IMR-90 (cell line): ENCODE measurements around the gene TRAK2. TPM values are rescaled to one million over a fixed set of nuclear protein-coding genes. Genes with fewer than 3 reads are reported as not detected.

ENCODE experiments used
- ATAC-seq: fragments of 200-7000 bp; cut with Tn5 transposase; 2 replicates; pipeline ENCODE4 v1.9.1; 2020; ENCODE audit warnings: low read depth, mild to moderate bottlenecking, moderate library complexity
- BruUV-seq: library from RNA; stranded (reverse); fragments of 400-500 nt; replicated peaks from 2 replicates; lab custom pipeline; 2021; lab: Mats Ljungman, UMichigan
- CTCF ChIA-PET: fragments of 300-600 bp; formaldehyde crosslinking; extraction: SDS; loops from one replicate; lab custom pipeline; 2021; ENCODE audit warnings: antibody characterized with exemption; lab: Yijun Ruan, JAX
- POLR2A ChIA-PET: fragments of 300-600 bp; sonication (Branson Sonifier 250); formaldehyde crosslinking; loops from one replicate; lab custom pipeline; 2022; ENCODE audit warnings: antibody characterized with exemption; ENCODE audit not compliant: unreplicated experiment; lab: Charles Lee
- DNase-seq: peaks from one replicate; pipeline ENCODE4 v3.0.0; 2013
- H2AFZ ChIP-seq: replicated peaks from 2 replicates; pipeline ENCODE3; 2013; ENCODE audit warnings: low read length, mild to moderate bottlenecking; ENCODE audit not compliant: poor library complexity
- H2AK5ac ChIP-seq: 2 replicates; pipeline ENCODE4 v1.6.1; 2013; ENCODE audit warnings: low read depth, low read length, inconsistent platforms
- H2AK9ac ChIP-seq: replicated peaks from 2 replicates; pipeline ENCODE3; 2013; ENCODE audit warnings: mild to moderate bottlenecking, low read depth, low read length, moderate library complexity; ENCODE audit not compliant: poor library complexity
- H2BK120ac ChIP-seq: 2 replicates; pipeline ENCODE4 v1.6.1; 2013; ENCODE audit warnings: low read depth, low read length, inconsistent platforms
- H2BK15ac ChIP-seq: 3 replicates; pipeline ENCODE4 v1.6.1; 2013; ENCODE audit warnings: low read depth, low read length, inconsistent platforms
- H2BK20ac ChIP-seq: 2 replicates; pipeline ENCODE4 v1.6.1; 2013; ENCODE audit warnings: low read depth, mild to moderate bottlenecking, inconsistent platforms, low read length, moderate library complexity
- H2BK5ac ChIP-seq: 2 replicates; pipeline ENCODE4 v1.6.1; 2013; ENCODE audit warnings: mild to moderate bottlenecking, low read depth, low read length, inconsistent platforms; ENCODE audit not compliant: poor library complexity, severe bottlenecking
- H3K14ac ChIP-seq: replicated peaks from 2 replicates; pipeline ENCODE4 v1.6.1; 2013; ENCODE audit warnings: low read depth, low read length, inconsistent platforms
- H3K18ac ChIP-seq: 2 replicates; pipeline ENCODE4 v1.6.1; 2013; ENCODE audit warnings: low read depth, low read length, control low read depth
- H3K23ac ChIP-seq: 2 replicates; pipeline ENCODE4 v1.6.1; 2013; ENCODE audit warnings: low read depth, low read length, inconsistent platforms
- H3K27ac ChIP-seq: 2 replicates; pipeline ENCODE4 v1.5.1; 2013; ENCODE audit warnings: mild to moderate bottlenecking, control low read depth, low read length; ENCODE audit not compliant: insufficient read depth
- H3K27me3 ChIP-seq: 2 replicates; pipeline ENCODE4 v1.6.1; 2013; ENCODE audit warnings: low read length; ENCODE audit not compliant: control insufficient read depth, insufficient read depth
- H3K36me3 ChIP-seq: 2 replicates; pipeline ENCODE4 v1.6.1; 2013; ENCODE audit warnings: low read length, mixed read lengths; ENCODE audit not compliant: control insufficient read depth, insufficient read depth
- H3K4ac ChIP-seq: 2 replicates; pipeline ENCODE4 v1.6.1; 2013; ENCODE audit warnings: low read depth, low read length, inconsistent platforms
- H3K4me1 ChIP-seq: 2 replicates; pipeline ENCODE4 v1.6.1; 2013; ENCODE audit warnings: low read length, mixed read lengths; ENCODE audit not compliant: control insufficient read depth, insufficient read depth
- H3K4me2 ChIP-seq: 2 replicates; pipeline ENCODE4 v1.6.1; 2013; ENCODE audit warnings: low read depth, mild to moderate bottlenecking, control low read depth, low read length, moderate library complexity
- H3K4me3 ChIP-seq: 2 replicates; pipeline ENCODE4 v1.5.1; 2013; ENCODE audit warnings: low read depth, mild to moderate bottlenecking, control low read depth, low read length, moderate library complexity; ENCODE audit not compliant: insufficient read depth
- H3K56ac ChIP-seq: 2 replicates; pipeline ENCODE4 v1.6.1; 2013; ENCODE audit warnings: low read length, inconsistent platforms; ENCODE audit not compliant: insufficient read depth; ENCODE audit errors: extremely low read depth
- H3K79me1 ChIP-seq, 2 experiments: 2 replicates each; pipeline ENCODE4 v1.6.1; 2013; ENCODE audit warnings: low read length in 2 of 2, inconsistent platforms in 1 of 2, low read depth in 1 of 2
- H3K9ac ChIP-seq: 2 replicates; pipeline ENCODE4 v1.6.1; 2013; ENCODE audit warnings: low read depth, low read length, control low read depth
- H3K9me1 ChIP-seq: 2 replicates; pipeline ENCODE4 v1.6.1; 2013; ENCODE audit warnings: low read length, inconsistent platforms; ENCODE audit not compliant: insufficient read depth
- H3K9me3 ChIP-seq: 2 replicates; pipeline ENCODE4 v1.6.1; 2013; ENCODE audit warnings: low read length; ENCODE audit not compliant: control insufficient read depth, insufficient read depth
- H4K20me1 ChIP-seq: 2 replicates; pipeline ENCODE4 v1.6.1; 2013; ENCODE audit warnings: low read length, inconsistent platforms; ENCODE audit not compliant: insufficient read depth
- H4K5ac ChIP-seq: 2 replicates; pipeline ENCODE4 v1.6.1; 2013; ENCODE audit warnings: mild to moderate bottlenecking, low read depth, low read length, control low read depth
- H4K8ac ChIP-seq, 2 experiments: 2 replicates each; pipeline ENCODE4 v1.6.1; 2013; ENCODE audit warnings: low read depth in 2 of 2, low read length in 2 of 2, control low read depth in 1 of 2, inconsistent platforms in 1 of 2
- H4K91ac ChIP-seq: 2 replicates; pipeline ENCODE4 v1.6.1; 2013; ENCODE audit warnings: low read depth, low read length, inconsistent platforms; ENCODE audit not compliant: insufficient read depth
- BHLHE40 ChIP-seq: fragments of 150-350 bp; IDR thresholded peaks from 2 replicates; pipeline ENCODE4 v1.6.1; 2016; ENCODE audit warnings: mild to moderate bottlenecking, low read depth, low read length
- CEBPB ChIP-seq: IDR thresholded peaks from 2 replicates; pipeline ENCODE4 v1.6.1; 2012; ENCODE audit warnings: low read depth, low read length, improper control_type of control experiment
- CHD1 ChIP-seq: IDR thresholded peaks from 2 replicates; pipeline ENCODE4 v1.6.1; 2012; ENCODE audit warnings: low read depth, low read length, improper control_type of control experiment
- FOS ChIP-seq: fragments of 150-350 bp; IDR thresholded peaks from 2 replicates; pipeline ENCODE4 v1.6.1; 2016; ENCODE audit warnings: low read depth, low read length
- MAFK ChIP-seq: IDR thresholded peaks from 2 replicates; pipeline ENCODE4 v1.6.1; 2012; ENCODE audit warnings: low read depth, low read length, improper control_type of control experiment
- MAZ ChIP-seq: IDR thresholded peaks from 2 replicates; pipeline ENCODE4 v1.6.1; 2012; ENCODE audit warnings: low read depth, mild to moderate bottlenecking, low read length, improper control_type of control experiment, moderate library complexity, borderline replicate concordance
- MXI1 ChIP-seq: IDR thresholded peaks from 2 replicates; pipeline ENCODE4 v1.6.1; 2012; ENCODE audit warnings: low read depth, mild to moderate bottlenecking, low read length, moderate library complexity, borderline replicate concordance
- NFE2L2 ChIP-seq: fragments of 150-350 bp; IDR thresholded peaks from 2 replicates; pipeline ENCODE4 v1.6.1; 2016; ENCODE audit warnings: low read depth, mild to moderate bottlenecking, low read length
- POLR2A ChIP-seq: IDR thresholded peaks from 2 replicates; pipeline ENCODE4 v1.6.1; 2012; ENCODE audit warnings: mild to moderate bottlenecking, low read depth, low read length
- RAD21 ChIP-seq: IDR thresholded peaks from 2 replicates; pipeline ENCODE4 v1.6.1; 2012; ENCODE audit warnings: low read length, improper control_type of control experiment
- RCOR1 ChIP-seq: IDR thresholded peaks from 2 replicates; pipeline ENCODE4 v1.6.1; 2012; ENCODE audit warnings: mild to moderate bottlenecking, low read length, improper control_type of control experiment; ENCODE audit not compliant: insufficient replicate concordance
- RFX5 ChIP-seq: IDR thresholded peaks from 2 replicates; pipeline ENCODE4 v1.8.0; 2012; ENCODE audit warnings: low read depth, mild to moderate bottlenecking, low read length, moderate library complexity
- SMC3 ChIP-seq: fragments of 150-350 bp; IDR thresholded peaks from 2 replicates; pipeline ENCODE4 v1.6.1; 2016; ENCODE audit warnings: low read depth, mild to moderate bottlenecking, antibody characterized with exemption, low read length, moderate library complexity
- WGBS, 2 experiments: methylation state at CpG; one replicate each; pipeline versions ENCODE4 v1.1.5 to v1.1.7; 2013; ENCODE audit warnings: missing lambda C conversion rate in 2 of 2; ENCODE audit not compliant: insufficient read length in 1 of 2; ENCODE audit errors: extremely low coverage in 2 of 2; 5-methylcytosine and 5-hydroxymethylcytosine counted together
- dilution Hi-C: fragments of 300-500 bp; cut with HindIII; formaldehyde crosslinking; loops from one replicate; pipeline ENCODE4 v1.14.3; 2018; ENCODE audit warnings: low sequenced_read_pairs; ENCODE audit not compliant: unreplicated experiment
- in situ Hi-C: fragments of 300-500 bp; cut with MboI; formaldehyde crosslinking; loops from 3 replicates; pipeline ENCODE4 v1.14.3; 2019; ENCODE audit warnings: low sequenced_read_pairs, inconsistent platforms, mixed read lengths
- intact Hi-C: fragments of 100-400 bp; cut with micrococcal nuclease; formaldehyde crosslinking; loops from 2 replicates; pipeline ENCODE4 v1.10.0; 2022
- polyA plus RNA-seq, 3 experiments: library from polyadenylated mRNA; depleted of rRNA; stranded (reverse); fragments of >200 nt; gene quantifications; 2 replicates each; pipeline ENCODE4 v1.2.3, GENCODE V29; 2012; ENCODE audit warnings: low replicate concordance in 1 of 3
- total RNA-seq: library from RNA; depleted of rRNA; stranded (reverse); fragments of >200 nt; gene quantifications from 2 replicates; pipeline ENCODE4 v1.2.3, GENCODE V29; 2012
- TF ChIP-seq, protein P1 (sequence below): fragments of 150-350 bp; IDR thresholded peaks from 2 replicates; pipeline ENCODE4 v1.6.1; 2016; ENCODE audit warnings: low read depth, mild to moderate bottlenecking, low read length, moderate library complexity, borderline replicate concordance
- TF ChIP-seq, protein P2 (sequence below): fragments of 150-350 bp; IDR thresholded peaks from 2 replicates; pipeline ENCODE4 v1.6.1; 2017; ENCODE audit warnings: mild to moderate bottlenecking, antibody characterized with exemption, low read length, low read depth
- TF ChIP-seq, protein P3 (sequence below): conservative IDR thresholded peaks from 2 replicates; pipeline ENCODE4 v1.5.1; 2012; ENCODE audit warnings: mild to moderate bottlenecking, low read depth, low read length, improper control_type of control experiment

Gene TRAK2
- total and polyA plus RNA-seq, 2 of the 4 experiments (the other 2 are of a cell fraction), result 13.1 to 65.4 TPM

DNA sequence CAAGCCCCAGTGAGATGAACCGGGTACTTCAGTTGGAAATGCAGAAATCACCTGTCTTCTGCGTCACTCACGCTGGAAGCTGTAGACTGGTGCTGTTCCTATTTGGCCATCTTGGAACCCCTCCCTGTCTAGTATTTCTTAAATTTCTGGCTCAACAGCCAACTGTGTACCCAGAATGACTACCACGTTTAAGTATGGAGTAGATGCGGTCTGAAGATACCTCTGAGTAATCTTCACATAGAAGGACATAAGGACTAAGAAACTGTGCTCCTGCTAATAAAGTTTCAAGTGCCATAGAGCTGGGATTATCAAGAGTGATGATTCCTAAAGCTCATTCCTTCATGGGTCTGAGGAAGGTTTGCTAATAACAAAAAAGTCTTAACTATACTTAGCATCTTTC, 20.4 kb downstream of the TRAK2 start:
- in situ Hi-C loops (no loop called here), intact Hi-C loops (no loop called here), dilution Hi-C loops (no loop called here)
- H2AK9ac ChIP-seq, result no peak overlapping the region
- H3K14ac ChIP-seq, result no peak overlapping the region
- H3K4me2 ChIP-seq, result no peak overlapping the region
- no peaks in the 10 kb centered on the region for H3K9me3 ChIP-seq
- ATAC-seq (no peak), DNase-seq (no peak)
- peaks cover 2% of the 10 kb centered on the region; the same call in 1 of the 2 replicates for H3K9me1 ChIP-seq
- no peak overlapping the region for H2BK5ac ChIP-seq
- no TSS peak for BruUV-seq
- H3K9ac ChIP-seq, result no peak overlapping the region
- no peak overlapping the region for H3K18ac ChIP-seq
- H4K8ac ChIP-seq, result no peak overlapping the region
- H2BK20ac ChIP-seq, result no peak overlapping the region
- ChIA-PET CTCF (no interaction called here), POLR2A (no interaction called here)
- no peak overlapping the region for H4K5ac ChIP-seq
- H2AK5ac ChIP-seq, result 0 out of 2 replicates have a peak overlapping the region, but pooled peaks have one; percentile 3
- no peak overlapping the region for H2BK120ac ChIP-seq
- TF ChIP-seq CHD1 (no peak), FOS (no peak), RAD21 (no peak), MAFK (no peak), MXI1 (no peak), BHLHE40 (no peak), CEBPB (no peak), MAZ (no peak), NFE2L2 (no peak), RCOR1 (no peak), SMC3 (no peak), RFX5 (no peak), POLR2A (no peak)
- TF ChIP-seq, protein P1, sequence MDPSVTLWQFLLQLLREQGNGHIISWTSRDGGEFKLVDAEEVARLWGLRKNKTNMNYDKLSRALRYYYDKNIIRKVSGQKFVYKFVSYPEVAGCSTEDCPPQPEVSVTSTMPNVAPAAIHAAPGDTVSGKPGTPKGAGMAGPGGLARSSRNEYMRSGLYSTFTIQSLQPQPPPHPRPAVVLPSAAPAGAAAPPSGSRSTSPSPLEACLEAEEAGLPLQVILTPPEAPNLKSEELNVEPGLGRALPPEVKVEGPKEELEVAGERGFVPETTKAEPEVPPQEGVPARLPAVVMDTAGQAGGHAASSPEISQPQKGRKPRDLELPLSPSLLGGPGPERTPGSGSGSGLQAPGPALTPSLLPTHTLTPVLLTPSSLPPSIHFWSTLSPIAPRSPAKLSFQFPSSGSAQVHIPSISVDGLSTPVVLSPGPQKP, result no peak
- TF ChIP-seq, protein P2, sequence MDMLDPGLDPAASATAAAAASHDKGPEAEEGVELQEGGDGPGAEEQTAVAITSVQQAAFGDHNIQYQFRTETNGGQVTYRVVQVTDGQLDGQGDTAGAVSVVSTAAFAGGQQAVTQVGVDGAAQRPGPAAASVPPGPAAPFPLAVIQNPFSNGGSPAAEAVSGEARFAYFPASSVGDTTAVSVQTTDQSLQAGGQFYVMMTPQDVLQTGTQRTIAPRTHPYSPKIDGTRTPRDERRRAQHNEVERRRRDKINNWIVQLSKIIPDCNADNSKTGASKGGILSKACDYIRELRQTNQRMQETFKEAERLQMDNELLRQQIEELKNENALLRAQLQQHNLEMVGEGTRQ, result no peak
- TF ChIP-seq, protein P3, sequence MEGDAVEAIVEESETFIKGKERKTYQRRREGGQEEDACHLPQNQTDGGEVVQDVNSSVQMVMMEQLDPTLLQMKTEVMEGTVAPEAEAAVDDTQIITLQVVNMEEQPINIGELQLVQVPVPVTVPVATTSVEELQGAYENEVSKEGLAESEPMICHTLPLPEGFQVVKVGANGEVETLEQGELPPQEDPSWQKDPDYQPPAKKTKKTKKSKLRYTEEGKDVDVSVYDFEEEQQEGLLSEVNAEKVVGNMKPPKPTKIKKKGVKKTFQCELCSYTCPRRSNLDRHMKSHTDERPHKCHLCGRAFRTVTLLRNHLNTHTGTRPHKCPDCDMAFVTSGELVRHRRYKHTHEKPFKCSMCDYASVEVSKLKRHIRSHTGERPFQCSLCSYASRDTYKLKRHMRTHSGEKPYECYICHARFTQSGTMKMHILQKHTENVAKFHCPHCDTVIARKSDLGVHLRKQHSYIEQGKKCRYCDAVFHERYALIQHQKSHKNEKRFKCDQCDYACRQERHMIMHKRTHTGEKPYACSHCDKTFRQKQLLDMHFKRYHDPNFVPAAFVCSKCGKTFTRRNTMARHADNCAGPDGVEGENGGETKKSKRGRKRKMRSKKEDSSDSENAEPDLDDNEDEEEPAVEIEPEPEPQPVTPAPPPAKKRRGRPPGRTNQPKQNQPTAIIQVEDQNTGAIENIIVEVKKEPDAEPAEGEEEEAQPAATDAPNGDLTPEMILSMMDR, result no peak
- no CpG with 5 or more reads among the region's 5 CpGs for WGBS, 2 experiments
- H3K56ac ChIP-seq, result no peak overlapping the region
- no peak overlapping the region for H4K91ac ChIP-seq
- H2BK15ac ChIP-seq, result no peak overlapping the region
- H3K36me3 ChIP-seq, result no peaks in the 10 kb centered on the region
- H3K4me3 ChIP-seq, result no peak overlapping the region
- H3K23ac ChIP-seq, result no peak overlapping the region
- no peaks in the 10 kb centered on the region; the same call in 1 of the 2 replicates for H4K20me1 ChIP-seq
- no peaks in the 10 kb centered on the region for H3K27me3 ChIP-seq
- no peak overlapping the region for H3K4ac ChIP-seq
- H2AFZ ChIP-seq, result no peak overlapping the region
- peaks cover 7% of the 10 kb centered on the region for H3K4me1 ChIP-seq
- peaks cover 35 to 39% of the 10 kb centered on the region in 2 experiments for H3K79me1 ChIP-seq
- H3K27ac ChIP-seq, result no peak overlapping the region
